HepG2 (cell line): Measurements from ENCODE around the gene BAHCC1. TPM values are rescaled to one million over a fixed set of nuclear protein-coding genes. Genes with fewer than 3 reads are reported as not detected.

Experiments used
- ARID5B ChIP-seq: IDR thresholded peaks from 2 replicates; pipeline ENCODE4 v1.4.0; 2020; ENCODE audit warnings: mild to moderate bottlenecking, missing genetic modification reagents
- ARNT ChIP-seq: fragments of 450-650 bp; IDR thresholded peaks from 2 replicates; pipeline ENCODE4 v1.6.1; 2017
- EEA1 ChIP-seq: sonication (generic); formaldehyde crosslinking; IDR thresholded peaks from 2 replicates; pipeline ENCODE4 v1.5.1; 2020; ENCODE audit warnings: mild to moderate bottlenecking, missing genetic modification reagents, borderline replicate concordance
- GTF2F1 ChIP-seq: fragments of 150-350 bp; IDR thresholded peaks from 2 replicates; pipeline ENCODE4 v1.6.1; 2014; ENCODE audit warnings: low read length
- POGZ ChIP-seq: sonication (generic); formaldehyde crosslinking; IDR thresholded peaks from 2 replicates; pipeline ENCODE4 v1.4.0; 2020; ENCODE audit warnings: mild to moderate bottlenecking, missing genetic modification reagents
- SIN3A ChIP-seq: IDR thresholded peaks from 2 replicates; pipeline ENCODE4 v1.6.1; 2011; ENCODE audit warnings: low read depth, mild to moderate bottlenecking, control low read depth, low read length, borderline replicate concordance
- SP2 ChIP-seq: sonication (generic); formaldehyde crosslinking; IDR thresholded peaks from 2 replicates; pipeline ENCODE4 v1.5.1; 2020; ENCODE audit warnings: mild to moderate bottlenecking, missing genetic modification reagents
- ZNF180 ChIP-seq: sonication (generic); formaldehyde crosslinking; IDR thresholded peaks from 2 replicates; pipeline ENCODE4 v1.4.0; 2020; ENCODE audit warnings: low read depth, missing genetic modification reagents, borderline replicate concordance
- ZNF30 ChIP-seq: sonication (generic); formaldehyde crosslinking; IDR thresholded peaks from 2 replicates; pipeline ENCODE4 v1.5.0; 2020; ENCODE audit warnings: mild to moderate bottlenecking, missing genetic modification reagents
- ZNF709 ChIP-seq: sonication (generic); formaldehyde crosslinking; IDR thresholded peaks from 2 replicates; pipeline ENCODE4 v1.5.0; 2020; ENCODE audit warnings: mild to moderate bottlenecking, missing genetic modification reagents
- ZNF720 ChIP-seq: sonication (generic); formaldehyde crosslinking; IDR thresholded peaks from 2 replicates; pipeline ENCODE4 v1.4.0; 2020; ENCODE audit warnings: missing genetic modification reagents
- ZNF784 ChIP-seq: sonication (generic); formaldehyde crosslinking; IDR thresholded peaks from 2 replicates; pipeline ENCODE4 v1.5.1; 2020; ENCODE audit warnings: missing genetic modification reagents, mild to moderate bottlenecking, borderline replicate concordance
- ZNF792 ChIP-seq: IDR thresholded peaks from 2 replicates; pipeline ENCODE4 v1.6.1; 2016
- ZNF883 ChIP-seq: sonication (generic); formaldehyde crosslinking; IDR thresholded peaks from 2 replicates; pipeline ENCODE4 v1.5.1; 2020; ENCODE audit warnings: mild to moderate bottlenecking, missing genetic modification reagents; ENCODE audit errors: not compliant biosample characterization
- polyA plus RNA-seq, 8 experiments: library from polyadenylated mRNA; depleted of rRNA in 3 of 8; stranded (reverse) in 7 of 8; unstranded in 1 of 8; fragments of >200 nt; fragmentation: Illumina TruSeq in 4 of 8; extraction: Trizol in 4 of 8; gene quantifications; 2 replicates each; pipeline versions ENCODE4 v1.2.1 to v1.2.3, GENCODE V29; 2011 to 2016; ENCODE audit warnings: low read depth in 4 of 8, missing spikeins in 1 of 8, mixed read lengths in 1 of 8; ENCODE audit not compliant: insufficient read depth in 1 of 8
- total RNA-seq, 5 experiments: library from RNA; depleted of rRNA; stranded (reverse); fragments of >200 nt; fragmentation: Illumina TruSeq; extraction: Trizol; gene quantifications; 2 replicates each; pipeline ENCODE4 v1.2.3, GENCODE V29; 2016; ENCODE audit warnings: low read depth in 1 of 5

The BAHCC1 gene
- total and polyA plus RNA-seq, 2 of the 13 experiments (the other 11 are each of a cell fraction or from before 2014, with no cell fraction given): 1.4 to 1.7 TPM

- TF ChIP-seq SIN3A (no peak), ZNF720 (CRISPR knock-in tag) (no peak), ZNF883 (CRISPR knock-in tag) (no peak), ZNF30 (CRISPR knock-in tag) (no peak), ZNF180 (no peak), SP2 (CRISPR knock-in tag) (no peak), ARID5B (CRISPR knock-in tag) (0 out of 2 replicates have a peak, but pooled peaks have one; percentile 2), EEA1 (CRISPR knock-in tag) (no peak), ARNT (no peak), GTF2F1 (no peak), ZNF709 (CRISPR knock-in tag) (0 out of 2 replicates have a peak, but pooled peaks have one; percentile 8), POGZ (CRISPR knock-in tag) (no peak), ZNF792 (no peak), ZNF784 (CRISPR knock-in tag) (no peak)
Observed at GRCh38 chr17:81395600-81396277, 482 bp downstream of the BAHCC1 start (continued).
